ENCODE results near the gene IMMP2L.
"Not testable (repeated sequence)": the region's sequence is repeated elsewhere in the genome, so short reads cannot be mapped to it uniquely, and the experiment has no call there.

The IMMP2L gene

GRCh38 chr7:111270794-111271193, 291.5 kb downstream of the IMMP2L start:
- not testable (repeated sequence) for H3K4me3 Mint-ChIP-seq; ATAC-seq (replicated peaks); DNase-seq; H3K27me3 Mint-ChIP-seq; H3K9me3 Mint-ChIP-seq; H3K27ac Mint-ChIP-seq; H3K4me1 Mint-ChIP-seq
- peaks cover 10 to 17% of the 10 kb centered on the region in 2 donors for H3K36me3 Mint-ChIP-seq

- Mint-ChIP-seq H3K36me3 (peaks cover 12 to 17% of the 10 kb centered on the region in 2 donors), H3K4me1 (no peaks in the 10 kb centered on the region), H3K27ac (no peak overlapping the region), H3K4me3 (no peak overlapping the region), H3K27me3 (no peaks in the 10 kb centered on the region), H3K9me3 (peaks cover 6 to 7% of the 10 kb centered on the region in 2 donors)
- no peak for DNase-seq
- no peak for ATAC-seq (replicated peaks)
Measured at GRCh38 chr7:111268941-111269340, 293.4 kb downstream of the IMMP2L start.

GRCh38 chr7:111266613-111267012, 295.7 kb downstream of the IMMP2L start:
- Mint-ChIP-seq H3K4me3 (no peak overlapping the region), H3K9me3 (peaks cover 0 to under 1% of the 10 kb centered on the region in 2 donors), H3K27me3 (no peaks in the 10 kb centered on the region), H3K27ac (no peak overlapping the region), H3K36me3 (peaks cover 1 to 5% of the 10 kb centered on the region in 2 donors), H3K4me1 (no peaks in the 10 kb centered on the region)
- no peak for DNase-seq
- ATAC-seq (replicated peaks) = no peak

- no peak for DNase-seq
- peaks cover 0 to 2% of the 10 kb centered on the region in 2 donors for H3K36me3 Mint-ChIP-seq
- no peaks in the 10 kb centered on the region for H3K27me3 Mint-ChIP-seq
- no peaks in the 10 kb centered on the region for H3K9me3 Mint-ChIP-seq
- H3K4me1 Mint-ChIP-seq = no peaks in the 10 kb centered on the region
- H3K4me3 Mint-ChIP-seq = no peak overlapping the region
- no peak for ATAC-seq (replicated peaks)
- H3K27ac Mint-ChIP-seq = no peak overlapping the region
Measured at GRCh38 chr7:111265394-111265793, 296.9 kb downstream of the IMMP2L start.

- Mint-ChIP-seq H3K9me3 (no peaks in the 10 kb centered on the region), H3K4me1 (no peaks in the 10 kb centered on the region), H3K36me3 (peaks cover 0 to 2% of the 10 kb centered on the region in 2 donors), H3K4me3 (no peak overlapping the region), H3K27me3 (no peaks in the 10 kb centered on the region), H3K27ac (no peak overlapping the region)
- no peak for DNase-seq
- no peak for ATAC-seq (replicated peaks)
Measured at GRCh38 chr7:111264981-111265380, 297.3 kb downstream of the IMMP2L start.

GRCh38 chr7:111264111-111264868, 298.0 kb downstream of the IMMP2L start:
- Mint-ChIP-seq H3K27me3 (no peaks in the 10 kb centered on the region), H3K9me3 (no peaks in the 10 kb centered on the region), H3K4me1 (no peaks in the 10 kb centered on the region), H3K4me3 (no peak overlapping the region), H3K36me3 (peaks cover 0 to 2% of the 10 kb centered on the region in 2 donors), H3K27ac (no peak overlapping the region)
- DNase-seq (no peak), ATAC-seq (replicated peaks) (no peak)

GRCh38 chr7:111262293-111263116, 299.8 kb downstream of the IMMP2L start:
- ATAC-seq (replicated peaks) (no peak), DNase-seq (no peak)
- H3K9me3 Mint-ChIP-seq = no peaks in the 10 kb centered on the region
- no peaks in the 10 kb centered on the region for H3K4me1 Mint-ChIP-seq
- no peak overlapping the region for H3K4me3 Mint-ChIP-seq
- H3K36me3 Mint-ChIP-seq = peaks cover 0 to 2% of the 10 kb centered on the region in 2 donors
- H3K27me3 Mint-ChIP-seq = no peaks in the 10 kb centered on the region
- no peak overlapping the region for H3K27ac Mint-ChIP-seq

- Mint-ChIP-seq H3K36me3 (peaks cover 0 to 2% of the 10 kb centered on the region in 2 donors), H3K27ac (no peak overlapping the region), H3K9me3 (no peaks in the 10 kb centered on the region), H3K4me1 (no peaks in the 10 kb centered on the region), H3K4me3 (no peak overlapping the region), H3K27me3 (no peaks in the 10 kb centered on the region)
- no peak for DNase-seq
- no peak for ATAC-seq (replicated peaks)
Measured at GRCh38 chr7:111261496-111261895, 300.8 kb downstream of the IMMP2L start.

- H3K27me3 Mint-ChIP-seq = no peaks in the 10 kb centered on the region
- H3K27ac Mint-ChIP-seq = no peak overlapping the region
- no peak for ATAC-seq (replicated peaks)
- H3K4me3 Mint-ChIP-seq = no peak overlapping the region
- H3K9me3 Mint-ChIP-seq = no peaks in the 10 kb centered on the region
- DNase-seq = no peak
- no peaks in the 10 kb centered on the region for H3K4me1 Mint-ChIP-seq
- no peaks in the 10 kb centered on the region for H3K36me3 Mint-ChIP-seq
Measured at GRCh38 chr7:111259991-111260390, 302.3 kb downstream of the IMMP2L start.

- peaks cover 2 to 8% of the 10 kb centered on the region in 2 donors for H3K36me3 Mint-ChIP-seq
- H3K9me3 Mint-ChIP-seq = peaks cover 2% of the 10 kb centered on the region in 2 donors
- ATAC-seq (replicated peaks) (no peak), DNase-seq (no peak)
- H3K4me1 Mint-ChIP-seq = no peaks in the 10 kb centered on the region
- H3K27me3 Mint-ChIP-seq = no peaks in the 10 kb centered on the region
- no peak overlapping the region for H3K4me3 Mint-ChIP-seq
- H3K27ac Mint-ChIP-seq = no peak overlapping the region
Measured at GRCh38 chr7:111256391-111256790, 305.9 kb downstream of the IMMP2L start.

- no peaks in the 10 kb centered on the region for H3K4me1 Mint-ChIP-seq
Measured at GRCh38 chr7:111255576-111255975, 306.7 kb downstream of the IMMP2L start.

GRCh38 chr7:111251365-111251764, 310.9 kb downstream of the IMMP2L start:
- not testable (repeated sequence) for DNase-seq; H3K4me1 Mint-ChIP-seq; H3K27me3 Mint-ChIP-seq; ATAC-seq (replicated peaks); H3K27ac Mint-ChIP-seq; H3K9me3 Mint-ChIP-seq; H3K4me3 Mint-ChIP-seq
- peaks cover 8 to 27% of the 10 kb centered on the region in 2 donors for H3K36me3 Mint-ChIP-seq

More at GRCh38 chr7:111255576-111255975, 306.7 kb downstream of the IMMP2L start:
- ATAC-seq (replicated peaks) = no peak
- peaks cover 5 to 14% of the 10 kb centered on the region in 2 donors for H3K36me3 Mint-ChIP-seq
- H3K27me3 Mint-ChIP-seq = no peaks in the 10 kb centered on the region
- no peak overlapping the region for H3K27ac Mint-ChIP-seq
- DNase-seq = no peak
- no peak overlapping the region for H3K4me3 Mint-ChIP-seq
- peaks cover 3% of the 10 kb centered on the region in 2 donors for H3K9me3 Mint-ChIP-seq

- not testable (repeated sequence) for H3K27me3 Mint-ChIP-seq; ATAC-seq (replicated peaks); DNase-seq
Measured at GRCh38 chr7:111249807-111250206, 312.5 kb downstream of the IMMP2L start.

GRCh38 chr7:111242141-111242755, 320.0 kb downstream of the IMMP2L start:
- DNase-seq = no peak

More at GRCh38 chr7:111249807-111250206, 312.5 kb downstream of the IMMP2L start:
- not testable (repeated sequence) for H3K4me1 Mint-ChIP-seq, H3K27ac Mint-ChIP-seq, H3K4me3 Mint-ChIP-seq, H3K9me3 Mint-ChIP-seq
- peaks cover 8 to 27% of the 10 kb centered on the region in 2 donors for H3K36me3 Mint-ChIP-seq

More at GRCh38 chr7:111242141-111242755, 320.0 kb downstream of the IMMP2L start:
- no peak for ATAC-seq (replicated peaks)
- Mint-ChIP-seq H3K27ac (no peak overlapping the region), H3K4me1 (peaks cover 15 to 21% of the 10 kb centered on the region in 2 donors), H3K27me3 (no peaks in the 10 kb centered on the region), H3K9me3 (no peaks in the 10 kb centered on the region), H3K36me3 (no peaks in the 10 kb centered on the region), H3K4me3 (no peak overlapping the region)

Measured in stimulated activated naive B cell treated with anti-CD40 and anti-IgM and Interleukin-4, amounts not matched to agents 10 μg/mL and 1 μg/mL and 100 μg/mL, for 72 hours (primary cell).